B cell (primary cell): ENCODE measurements around the gene POMT2. TPM values are rescaled to one million over a fixed set of nuclear protein-coding genes. Genes with fewer than 3 reads are reported as not detected.

Experiments
- ATAC-seq: fragments of 200-7000 bp; cut with Tn5 transposase; one replicate; pipeline ENCODE4 v1.10.0; 2021; ENCODE audit warnings: low read depth, mild to moderate bottlenecking, moderate number of reproducible peaks, moderate library complexity
- CTCF ChIA-PET: fragments of 350-600 bp; sonication (Branson Sonifier 250); formaldehyde crosslinking; loops from one replicate; lab custom pipeline; 2021; ENCODE audit warnings: antibody characterized with exemption, inconsistent platforms; lab: Charles Lee
- POLR2A ChIA-PET: fragments of 350-600 bp; sonication (Branson Sonifier 250); formaldehyde crosslinking; loops from one replicate; lab custom pipeline; 2021; ENCODE audit warnings: antibody characterized with exemption; lab: Charles Lee
- DNase-seq: peaks from one replicate; pipeline ENCODE4 v3.0.0; 2013
- H2AFZ ChIP-seq: 2 replicates; pipeline ENCODE4 v1.6.1; 2012; ENCODE audit warnings: mild to moderate bottlenecking, low read depth, low read length; ENCODE audit not compliant: insufficient read depth, poor library complexity, severe bottlenecking
- H3K27ac ChIP-seq, 2 donors: 1 replicate in 1 of 2; 2 replicates in 1 of 2; pipeline ENCODE4 v1.5.1; 2012 to 2013; ENCODE audit warnings: low read length in 2 of 2, mild to moderate bottlenecking in 2 of 2, moderate library complexity in 1 of 2
- H3K27me3 ChIP-seq, 4 experiments: fragments of 200-600 bp in 1 of 4; sonication (generic) in 1 of 4; replicated peaks in 1 of 4; 1 replicate in 2 of 4; 2 replicates in 2 of 4; pipeline versions ENCODE4 v1.6.1 to v1.7.0; 2013 to 2016; ENCODE audit warnings: low read length in 3 of 4, mild to moderate bottlenecking in 2 of 4, mixed read lengths in 1 of 4, moderate library complexity in 1 of 4; ENCODE audit not compliant: insufficient read depth in 4 of 4, control insufficient read depth in 3 of 4; ENCODE audit errors: control extremely low read depth in 1 of 4
- H3K36me3 ChIP-seq, 2 experiments: replicated peaks in 1 of 2; 1 replicate in 1 of 2; 2 replicates in 1 of 2; pipeline versions ENCODE4 v1.6.1 to v1.7.1; 2013; ENCODE audit warnings: low read length in 1 of 2; ENCODE audit not compliant: insufficient read depth in 2 of 2, control insufficient read depth in 1 of 2; ENCODE audit errors: control extremely low read depth in 1 of 2, extremely low read depth in 1 of 2
- H3K4me1 ChIP-seq, 2 donors: fragments of 200-600 bp in 1 of 2; sonication (generic) in 1 of 2; 1 replicate in 1 of 2; 2 replicates in 1 of 2; pipeline versions ENCODE4 v1.5.1 to v1.6.1; 2013 to 2017; ENCODE audit warnings: low read length in 2 of 2; ENCODE audit not compliant: control insufficient read depth in 2 of 2, insufficient read depth in 2 of 2
- H3K4me2 ChIP-seq: replicated peaks from 2 replicates; pipeline ENCODE3; 2012; ENCODE audit warnings: mild to moderate bottlenecking, low read depth, low read length; ENCODE audit not compliant: poor library complexity, severe bottlenecking
- H3K4me3 ChIP-seq, 5 experiments: fragments of 200-600 bp in 1 of 5; sonication (generic) in 1 of 5; 1 replicate in 3 of 5; 2 replicates in 2 of 5; pipeline versions ENCODE4 v1.5.1 to v1.7.0; 2011 to 2016; ENCODE audit warnings: low read length in 4 of 5, mild to moderate bottlenecking in 4 of 5, low read depth in 2 of 5, control low read depth in 1 of 5, moderate library complexity in 1 of 5; ENCODE audit not compliant: insufficient read depth in 1 of 5; ENCODE audit errors: control extremely low read depth in 1 of 5, extremely low read depth in 1 of 5
- H3K79me2 ChIP-seq: fragments of 200-600 bp; sonication (generic); one replicate; pipeline ENCODE4 v1.6.0; 2016; ENCODE audit warnings: low read length; ENCODE audit not compliant: control insufficient read depth, insufficient read depth
- H3K9ac ChIP-seq: fragments of 200-600 bp; sonication (generic); 2 replicates; pipeline ENCODE4 v1.6.1; 2017; ENCODE audit warnings: mild to moderate bottlenecking, low read length, moderate library complexity
- H3K9me3 ChIP-seq, 3 donors: one replicate each; pipeline versions ENCODE4 v1.6.1 to v1.7.1; 2013; ENCODE audit warnings: low read length in 2 of 3; ENCODE audit not compliant: control insufficient read depth in 2 of 3, insufficient read depth in 1 of 3; ENCODE audit errors: control extremely low read depth in 1 of 3
- H4K20me1 ChIP-seq: 2 replicates; pipeline ENCODE4 v1.6.0; 2012; ENCODE audit warnings: mild to moderate bottlenecking, low read length; ENCODE audit not compliant: insufficient read depth, control insufficient read depth, poor library complexity, severe bottlenecking
- H3K27ac Mint-ChIP-seq: one replicate; pipeline ENCODE4 v1.8.0; 2021; ENCODE audit warnings: mixed read lengths
- H3K27me3 Mint-ChIP-seq: one replicate; pipeline ENCODE4 v1.8.0; 2021; ENCODE audit warnings: mixed read lengths
- H3K4me1 Mint-ChIP-seq: one replicate; pipeline ENCODE4 v1.8.0; 2021; ENCODE audit warnings: mixed read lengths
- H3K4me3 Mint-ChIP-seq: one replicate; pipeline ENCODE4 v1.8.0; 2021; ENCODE audit warnings: mixed read lengths
- H3K9me3 Mint-ChIP-seq: one replicate; pipeline ENCODE4 v1.8.0; 2022; ENCODE audit warnings: mixed read lengths; ENCODE audit not compliant: insufficient read depth
- EZH2 ChIP-seq: IDR thresholded peaks from 2 replicates; pipeline ENCODE4 v1.6.1; 2012; ENCODE audit warnings: borderline replicate concordance, low read depth, mild to moderate bottlenecking, moderate library complexity, low read length; ENCODE audit not compliant: insufficient read depth, poor library complexity, severe bottlenecking
- WGBS: methylation state at CpG from one replicate; pipeline ENCODE4 v1.1.5; 2013; ENCODE audit warnings: missing lambda C conversion rate; ENCODE audit not compliant: insufficient coverage; 5-methylcytosine and 5-hydroxymethylcytosine counted together
- intact Hi-C: fragments of 100-400 bp; cut with micrococcal nuclease; formaldehyde crosslinking; loops from one replicate; pipeline ENCODE4 v1.10.0; 2022
- polyA plus RNA-seq: library from polyadenylated mRNA; depleted of rRNA; stranded (reverse); fragments of >200 nt; gene quantifications from 2 replicates; pipeline ENCODE4 v1.2.3, GENCODE V29; 2012
- small RNA-seq: library from RNA; depleted of rRNA; stranded (forward); fragments of <200 nt; gene quantifications from one replicate; pipeline ENCODE3, GENCODE V24; 2012; ENCODE audit warnings: low replicate concordance, low read depth; ENCODE audit not compliant: insufficient read length
- total RNA-seq, 2 donors: library from RNA; stranded (reverse); fragments of 120-200 nt in 1 of 2; gene quantifications; 1 replicate in 1 of 2; 2 replicates in 1 of 2; pipeline versions ENCODE4 v1.2.3 to v1.2.4, GENCODE V29; 2013 to 2022
- TF ChIP-seq, protein P1 (sequence below): fragments of 200-600 bp; IDR thresholded peaks from one replicate; pipeline ENCODE4 v1.8.0; 2022; ENCODE audit warnings: antibody characterized with exemption, mild to moderate bottlenecking

Gene POMT2
- total and polyA plus RNA-seq, 2 donors (not counting 1 experiment from before 2014, with no cell fraction given), result 14.3 to 36.6 TPM

DNA sequence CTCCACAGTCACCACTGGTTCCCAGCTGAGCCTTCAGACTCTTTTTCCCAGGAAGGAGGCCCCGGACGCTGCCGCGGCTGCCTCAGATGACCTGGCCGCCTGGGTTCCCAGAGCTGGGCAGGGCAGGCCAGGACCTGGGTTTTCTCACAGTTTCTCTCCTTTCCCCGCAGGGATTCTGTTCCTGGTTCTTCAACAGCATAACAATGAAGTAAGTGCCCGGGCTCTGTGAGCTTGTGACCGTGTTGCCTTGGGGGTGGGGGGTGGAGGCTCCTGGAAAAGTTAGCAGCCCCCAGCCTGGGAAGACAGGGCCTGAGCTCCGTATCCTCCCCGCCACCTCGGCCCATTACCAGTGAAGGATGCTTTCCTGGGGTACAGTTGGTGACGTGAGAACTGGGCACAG, 95.4 kb downstream of the POMT2 start:
- Histone ChIP-seq H4K20me1 (no peaks in the 10 kb centered on the region), H3K4me3 (no peak overlapping the region), H2AFZ (no peak overlapping the region), H3K27ac (no peak overlapping the region), H3K36me3 (no peaks in the 10 kb centered on the region), H3K9me3 (peaks cover 0 to 4% (median 0%) of the 10 kb centered on the region in 3 donors), H3K4me2 (no peak overlapping the region), H3K4me1 (no peaks in the 10 kb centered on the region), H3K9ac (no peak overlapping the region), H3K79me2 (no peaks in the 10 kb centered on the region), H3K27me3 (no peaks in the 10 kb centered on the region)
- ATAC-seq (no peak), DNase-seq (no peak)
- POLR2A ChIA-PET, result no interaction called here
- 91% methylated on average over 11 of the region's 12 CpGs for WGBS
- Mint-ChIP-seq H3K4me3 (no peak overlapping the region), H3K27me3 (peaks cover 3% of the 10 kb centered on the region), H3K9me3 (no peaks in the 10 kb centered on the region), H3K4me1 (no peaks in the 10 kb centered on the region), H3K27ac (no peak overlapping the region)
- CTCF ChIA-PET, result no interaction called here
- intact Hi-C loops, result no loop called here
- TF ChIP-seq EZH2, result no peak
- TF ChIP-seq, protein P1, sequence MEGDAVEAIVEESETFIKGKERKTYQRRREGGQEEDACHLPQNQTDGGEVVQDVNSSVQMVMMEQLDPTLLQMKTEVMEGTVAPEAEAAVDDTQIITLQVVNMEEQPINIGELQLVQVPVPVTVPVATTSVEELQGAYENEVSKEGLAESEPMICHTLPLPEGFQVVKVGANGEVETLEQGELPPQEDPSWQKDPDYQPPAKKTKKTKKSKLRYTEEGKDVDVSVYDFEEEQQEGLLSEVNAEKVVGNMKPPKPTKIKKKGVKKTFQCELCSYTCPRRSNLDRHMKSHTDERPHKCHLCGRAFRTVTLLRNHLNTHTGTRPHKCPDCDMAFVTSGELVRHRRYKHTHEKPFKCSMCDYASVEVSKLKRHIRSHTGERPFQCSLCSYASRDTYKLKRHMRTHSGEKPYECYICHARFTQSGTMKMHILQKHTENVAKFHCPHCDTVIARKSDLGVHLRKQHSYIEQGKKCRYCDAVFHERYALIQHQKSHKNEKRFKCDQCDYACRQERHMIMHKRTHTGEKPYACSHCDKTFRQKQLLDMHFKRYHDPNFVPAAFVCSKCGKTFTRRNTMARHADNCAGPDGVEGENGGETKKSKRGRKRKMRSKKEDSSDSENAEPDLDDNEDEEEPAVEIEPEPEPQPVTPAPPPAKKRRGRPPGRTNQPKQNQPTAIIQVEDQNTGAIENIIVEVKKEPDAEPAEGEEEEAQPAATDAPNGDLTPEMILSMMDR, result no peak

Small RNAs within 50 kb of the gene (small RNA-seq; reads per million reads assigned to genes)
- gene MIR1260A, result not detected

Other genes with a start within 250 kb of the POMT2 start
- 46.8 and 47.0 TPM in 2 replicates for gene CIPC, start 222.6 kb downstream of the POMT2 start, total RNA-seq
- gene CIPC, start 222.6 kb downstream of the POMT2 start, polyA plus RNA-seq, result 10.7 and 13.3 TPM in 2 replicates
- 0.12 TPM in 1 of 2 replicates, not detected in the other for gene ZDHHC22, start 179.1 kb downstream of the POMT2 start, total RNA-seq
- not detected in 2 replicates for gene ZDHHC22, start 179.1 kb downstream of the POMT2 start, polyA plus RNA-seq
- 3.2 and 4.2 TPM in 2 replicates for gene TMEM63C, start 139.1 kb downstream of the POMT2 start, total RNA-seq
- 0.59 and 0.63 TPM in 2 replicates for gene TMEM63C, start 139.1 kb downstream of the POMT2 start, polyA plus RNA-seq
- not detected in 2 replicates for gene NGB, start 49.7 kb downstream of the POMT2 start, total RNA-seq
- gene NGB, start 49.7 kb downstream of the POMT2 start, polyA plus RNA-seq, result not detected in 2 replicates
- gene GSTZ1, start 153 bp upstream of the POMT2 start, total RNA-seq, result 25.6 and 26.2 TPM in 2 replicates
- gene GSTZ1, start 153 bp upstream of the POMT2 start, polyA plus RNA-seq, result 10.9 and 12.7 TPM in 2 replicates
- gene TMED8, start 56.2 kb upstream of the POMT2 start, total RNA-seq, result 43.8 and 44.7 TPM in 2 replicates
- gene TMED8, start 56.2 kb upstream of the POMT2 start, polyA plus RNA-seq, result 13.1 and 18.9 TPM in 2 replicates
- gene SAMD15, start 56.5 kb upstream of the POMT2 start, total RNA-seq, result 0.96 and 1.00 TPM in 2 replicates
- 0.03 and 0.07 TPM in 2 replicates for gene SAMD15, start 56.5 kb upstream of the POMT2 start, polyA plus RNA-seq
- 1.5 TPM in 2 replicates for gene NOXRED1, start 102.6 kb upstream of the POMT2 start, total RNA-seq
- gene NOXRED1, start 102.6 kb upstream of the POMT2 start, polyA plus RNA-seq, result 0.42 and 0.61 TPM in 2 replicates
- 25.3 and 25.9 TPM in 2 replicates for gene VIPAS39, start 136.7 kb upstream of the POMT2 start, total RNA-seq
- gene VIPAS39, start 136.7 kb upstream of the POMT2 start, polyA plus RNA-seq, result 14.1 and 17.4 TPM in 2 replicates
- 87.5 and 112 TPM in 2 replicates for gene AHSA1, start 137.2 kb upstream of the POMT2 start, total RNA-seq
- 82.5 and 83.2 TPM in 2 replicates for gene AHSA1, start 137.2 kb upstream of the POMT2 start, polyA plus RNA-seq
- gene ISM2, start 177.9 kb upstream of the POMT2 start, total RNA-seq, result 0.30 TPM in 1 of 2 replicates, not detected in the other
- gene ISM2, start 177.9 kb upstream of the POMT2 start, polyA plus RNA-seq, result not detected in 2 replicates